Mesenchymal stem cell (in vitro differentiated cells and primary cell): Measurements from ENCODE around the gene LPAR2.

Experiments used
- DNase-seq: peaks from one replicate; pipeline ENCODE4 v3.0.0-alpha.2; 2013
- H2AFZ ChIP-seq: one replicate; pipeline ENCODE4 v1.6.1; 2013; ENCODE audit warnings: low read depth, mild to moderate bottlenecking, control low read depth, inconsistent platforms, low read length, moderate library complexity
- H2AK5ac ChIP-seq: 2 replicates; pipeline ENCODE4 v1.6.1; 2013; ENCODE audit warnings: low read length, moderate library complexity, mild to moderate bottlenecking, inconsistent platforms; ENCODE audit not compliant: severe bottlenecking
- H2BK120ac ChIP-seq: one replicate; pipeline ENCODE4 v1.6.1; 2013; ENCODE audit warnings: low read depth, mild to moderate bottlenecking, inconsistent platforms, low read length, moderate library complexity
- H2BK12ac ChIP-seq, 2 experiments: one replicate each; pipeline ENCODE4 v1.6.1; 2013; ENCODE audit warnings: inconsistent platforms in 2 of 2, low read length in 2 of 2, mild to moderate bottlenecking in 2 of 2, moderate library complexity in 2 of 2, control low read depth in 1 of 2
- H2BK15ac ChIP-seq: one replicate; pipeline ENCODE4 v1.6.1; 2013; ENCODE audit warnings: mild to moderate bottlenecking, low read depth, inconsistent platforms; ENCODE audit not compliant: poor library complexity, severe bottlenecking
- H2BK5ac ChIP-seq: 2 replicates; pipeline ENCODE4 v1.6.1; 2013; ENCODE audit warnings: low read depth, mild to moderate bottlenecking, low read length, control low read depth, inconsistent platforms; ENCODE audit not compliant: poor library complexity, severe bottlenecking
- H3K14ac ChIP-seq, 2 experiments: one replicate each; pipeline ENCODE4 v1.6.1; 2013; ENCODE audit warnings: inconsistent platforms in 2 of 2, low read length in 2 of 2, control low read depth in 1 of 2, mild to moderate bottlenecking in 1 of 2, moderate library complexity in 1 of 2
- H3K18ac ChIP-seq, 2 experiments: one replicate each; pipeline ENCODE4 v1.6.1; 2013; ENCODE audit warnings: inconsistent platforms in 2 of 2, low read length in 2 of 2, control low read depth in 1 of 2, low read depth in 1 of 2, mild to moderate bottlenecking in 1 of 2
- H3K23ac ChIP-seq, 2 experiments: one replicate each; pipeline ENCODE4 v1.6.1; 2013; ENCODE audit warnings: inconsistent platforms in 2 of 2, low read length in 2 of 2, mild to moderate bottlenecking in 2 of 2, moderate library complexity in 2 of 2, control low read depth in 1 of 2
- H3K27ac ChIP-seq: 2 replicates; pipeline ENCODE4 v1.5.1; 2013; ENCODE audit warnings: mild to moderate bottlenecking, moderate library complexity, low read length, control low read depth, inconsistent platforms; ENCODE audit not compliant: poor library complexity, severe bottlenecking
- H3K27me3 ChIP-seq, 2 experiments: 2 replicates each; pipeline versions ENCODE4 v1.6.1 to v1.7.0; 2013; ENCODE audit warnings: low read length in 2 of 2, mild to moderate bottlenecking in 2 of 2, moderate library complexity in 2 of 2, control low read depth in 1 of 2, inconsistent platforms in 1 of 2; ENCODE audit not compliant: control insufficient read depth in 1 of 2, insufficient read depth in 1 of 2
- H3K36me3 ChIP-seq, 2 experiments: 2 replicates each; pipeline versions ENCODE4 v1.6.1 to v1.7.0; 2013; ENCODE audit warnings: low read length in 2 of 2, control low read depth in 1 of 2, inconsistent platforms in 1 of 2, low read depth in 1 of 2, mild to moderate bottlenecking in 1 of 2; ENCODE audit not compliant: insufficient read depth in 2 of 2, control insufficient read depth in 1 of 2
- H3K4ac ChIP-seq, 2 experiments: one replicate each; pipeline ENCODE4 v1.6.1; 2013; ENCODE audit warnings: inconsistent platforms in 2 of 2, low read length in 2 of 2, mild to moderate bottlenecking in 2 of 2, moderate library complexity in 2 of 2, control low read depth in 1 of 2, low read depth in 1 of 2
- H3K4me1 ChIP-seq: 2 replicates; pipeline ENCODE4 v1.6.1; 2013; ENCODE audit warnings: low read depth, low read length, control low read depth; ENCODE audit not compliant: control insufficient read depth, insufficient read depth
- H3K4me2 ChIP-seq: 2 replicates; pipeline ENCODE4 v1.6.1; 2013; ENCODE audit warnings: low read length, mild to moderate bottlenecking, inconsistent platforms; ENCODE audit not compliant: poor library complexity, severe bottlenecking
- H3K4me3 ChIP-seq, 2 experiments: 2 replicates each; pipeline versions ENCODE4 v1.5.1 to v1.7.0; 2013; ENCODE audit warnings: low read length in 2 of 2, mild to moderate bottlenecking in 2 of 2, control low read depth in 1 of 2, low read depth in 1 of 2; ENCODE audit not compliant: insufficient read depth in 1 of 2
- H3K79me1 ChIP-seq: replicated peaks from 2 replicates; pipeline ENCODE4 v1.6.1; 2013; ENCODE audit warnings: mild to moderate bottlenecking, control low read depth, low read length, inconsistent platforms; ENCODE audit not compliant: poor library complexity, severe bottlenecking
- H3K9ac ChIP-seq: 2 replicates; pipeline ENCODE4 v1.7.0; 2013; ENCODE audit warnings: mild to moderate bottlenecking, low read length, moderate library complexity
- H3K9me3 ChIP-seq: 2 replicates; pipeline ENCODE4 v1.7.0; 2013; ENCODE audit warnings: mild to moderate bottlenecking, low read length; ENCODE audit not compliant: control insufficient read depth
- H4K8ac ChIP-seq: one replicate; pipeline ENCODE4 v1.6.1; 2013; ENCODE audit warnings: inconsistent platforms, mild to moderate bottlenecking, low read length, moderate library complexity
- H4K91ac ChIP-seq: one replicate; pipeline ENCODE4 v1.6.1; 2013; ENCODE audit warnings: mild to moderate bottlenecking, low read length, inconsistent platforms
- WGBS: methylation state at CpG from one replicate; pipeline ENCODE4 v1.1.7; 2013; ENCODE audit warnings: mixed read lengths; 5-methylcytosine and 5-hydroxymethylcytosine counted together

LPAR2 gene

DNA sequence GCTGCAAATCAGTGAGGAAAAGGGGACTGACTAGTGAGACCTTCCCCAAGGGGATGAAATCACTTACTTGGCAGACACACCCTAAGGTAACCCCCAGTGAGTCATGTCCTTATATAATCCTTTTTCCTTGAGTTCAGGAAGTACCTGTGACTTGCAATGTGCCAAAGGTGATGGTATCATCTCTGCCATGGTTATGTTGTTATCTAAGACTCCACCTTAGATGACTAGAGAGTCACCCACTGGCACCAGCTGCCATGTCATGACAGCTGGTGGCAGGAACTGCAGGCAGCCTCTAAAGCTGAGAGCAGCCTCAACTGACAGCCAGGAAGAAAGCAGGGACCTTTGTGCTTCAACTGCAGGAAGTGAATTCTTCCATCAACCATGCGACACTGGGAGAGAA lies 22.0 kb downstream of the LPAR2 start:
- 90% methylated on average over 1 of the region's 1 CpG for WGBS
- peak overlapping the region in 1 of 2 experiments; percentile 9 for H3K23ac ChIP-seq
- DNase-seq: no peak
- no peak overlapping the region for H3K18ac ChIP-seq
- no peak overlapping the region for H3K4me2 ChIP-seq
- no peak overlapping the region for H2BK5ac ChIP-seq
- H3K4ac ChIP-seq: no peak overlapping the region
- no peak overlapping the region for H2BK15ac ChIP-seq
- no peaks in the 10 kb centered on the region for H3K79me1 ChIP-seq
- no peak overlapping the region for H2AK5ac ChIP-seq
- H3K9me3 ChIP-seq: no peaks in the 10 kb centered on the region
- H3K27me3 ChIP-seq: no peaks in the 10 kb centered on the region
- no peaks in the 10 kb centered on the region for H3K36me3 ChIP-seq
- no peak overlapping the region for H3K14ac ChIP-seq
- no peak overlapping the region for H3K27ac ChIP-seq
- H4K91ac ChIP-seq: no peak overlapping the region
- H2BK120ac ChIP-seq: no peak overlapping the region
- no peak overlapping the region for H3K4me3 ChIP-seq
- H2BK12ac ChIP-seq: no peak overlapping the region
- peak overlapping the region; percentile 57 for H2AFZ ChIP-seq
- no peak overlapping the region for H4K8ac ChIP-seq
- H3K9ac ChIP-seq: no peak overlapping the region
- peaks cover 3% of the 10 kb centered on the region for H3K4me1 ChIP-seq

DNA sequence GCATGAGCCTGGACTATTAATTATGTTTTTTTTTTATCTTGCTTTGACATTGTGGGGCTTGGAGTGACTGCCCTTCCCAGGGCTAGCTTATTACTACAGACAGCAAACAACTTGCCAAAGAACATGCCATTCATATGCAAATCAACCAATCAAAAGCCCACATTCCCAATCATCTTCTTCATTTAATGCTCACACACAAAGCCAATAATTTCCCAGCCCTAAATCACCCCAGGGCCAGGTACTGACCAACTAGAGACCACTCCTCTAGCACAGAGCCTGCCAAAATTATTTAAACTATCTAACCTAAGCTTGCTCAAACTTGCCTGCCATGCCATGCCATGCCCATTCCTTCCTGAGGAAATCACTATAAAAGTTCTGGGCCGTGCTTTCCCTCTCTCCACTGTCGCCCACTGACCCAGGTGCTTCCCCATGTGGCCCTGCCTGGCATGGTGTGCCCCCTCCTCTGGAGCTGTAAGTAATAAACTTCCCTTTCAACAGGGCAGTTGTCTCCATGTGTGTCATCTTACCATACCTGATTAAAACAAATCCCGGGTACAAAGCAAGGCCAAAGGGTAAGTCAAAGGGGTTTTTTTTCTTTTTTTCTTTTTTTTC lies 25.2 kb downstream of the LPAR2 start:
- Histone ChIP-seq H3K4me2 (no peak overlapping the region), H3K79me1 (no peaks in the 10 kb centered on the region), H3K9me3 (no peaks in the 10 kb centered on the region), H3K23ac (no peak overlapping the region), H2AFZ (no peak overlapping the region), H2BK12ac (no peak overlapping the region), H4K8ac (no peak overlapping the region), H2BK120ac (no peak overlapping the region), H2BK5ac (no peak overlapping the region), H3K4me3 (no peak overlapping the region), H3K9ac (no peak overlapping the region), H3K36me3 (no peaks in the 10 kb centered on the region), H4K91ac (no peak overlapping the region), H3K27me3 (no peaks in the 10 kb centered on the region), H3K18ac (no peak overlapping the region), H3K14ac (no peak overlapping the region), H2AK5ac (no peak overlapping the region), H2BK15ac (no peak overlapping the region), H3K27ac (no peak overlapping the region), H3K4me1 (no peaks in the 10 kb centered on the region), H3K4ac (no peak overlapping the region)
- no peak for DNase-seq
- 69% methylated on average over 2 of the region's 3 CpGs for WGBS

DNA sequence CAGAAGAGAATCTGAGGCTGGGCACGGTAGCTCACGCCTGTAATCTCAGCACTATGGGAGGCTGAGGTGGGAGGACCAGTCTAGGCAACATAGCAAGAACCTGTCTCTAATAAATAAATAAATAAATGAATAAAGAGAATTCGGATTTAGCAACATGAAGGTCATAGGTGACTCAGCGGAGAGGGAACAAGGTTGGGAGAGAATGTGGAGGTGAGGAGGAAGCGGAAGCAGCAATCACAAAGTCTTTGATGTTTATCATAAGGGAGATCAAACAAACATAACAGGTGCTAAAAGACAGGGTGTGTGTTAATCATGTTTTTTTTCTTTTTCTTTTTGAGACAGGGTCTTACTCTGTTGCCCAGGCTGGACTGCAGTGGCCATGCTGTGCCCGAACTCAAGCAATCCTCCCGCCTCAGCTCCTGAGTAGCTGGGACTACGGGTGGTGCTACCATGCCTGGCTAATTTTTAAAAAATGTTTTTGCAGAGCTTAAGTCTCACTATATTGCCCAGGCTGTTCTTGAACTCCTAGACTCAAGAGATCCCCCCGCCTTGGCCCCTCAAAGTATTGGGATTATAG lies 25.8 kb downstream of the LPAR2 start:
- Histone ChIP-seq H3K27me3 (no peaks in the 10 kb centered on the region), H3K36me3 (no peaks in the 10 kb centered on the region), H2BK120ac (no peak overlapping the region), H2AFZ (no peak overlapping the region), H3K4me3 (no peak overlapping the region), H4K8ac (no peak overlapping the region), H2BK5ac (no peak overlapping the region), H2BK15ac (no peak overlapping the region), H3K18ac (no peak overlapping the region), H3K23ac (no peak overlapping the region), H3K4ac (no peak overlapping the region), H3K79me1 (no peaks in the 10 kb centered on the region), H2AK5ac (no peak overlapping the region), H3K9ac (no peak overlapping the region), H3K9me3 (no peaks in the 10 kb centered on the region), H3K4me1 (no peaks in the 10 kb centered on the region), H3K4me2 (no peak overlapping the region), H3K27ac (no peak overlapping the region), H2BK12ac (no peak overlapping the region), H3K14ac (no peak overlapping the region), H4K91ac (no peak overlapping the region)
- WGBS: 86% methylated on average over 9 of the region's 9 CpGs
- DNase-seq: no peak

DNA sequence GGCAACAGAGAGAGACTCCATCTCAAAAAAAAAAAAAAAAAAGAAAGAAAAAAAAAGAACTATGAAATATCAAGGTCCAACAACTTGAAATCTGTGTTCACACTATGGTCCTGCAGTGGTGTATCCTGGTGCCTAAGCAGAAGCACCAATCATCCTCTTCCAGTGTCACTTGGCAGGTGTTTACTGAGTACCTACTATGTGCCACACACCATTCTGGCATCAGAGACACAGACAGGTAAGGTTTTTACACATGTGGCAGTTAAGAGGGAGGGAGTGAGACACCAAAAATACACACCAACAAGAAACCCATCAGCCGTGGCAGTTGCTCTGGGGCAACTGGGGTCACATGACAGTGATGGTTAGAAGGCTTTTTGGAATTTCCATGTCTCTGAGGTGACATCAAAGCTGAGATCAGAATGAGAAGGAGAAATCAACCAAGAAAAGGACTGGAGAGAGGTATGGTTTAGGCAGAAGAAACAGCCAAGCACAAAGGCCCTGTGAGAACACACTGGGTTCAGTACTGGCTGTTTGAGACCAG lies 27.2 kb downstream of the LPAR2 start:
- H3K27me3 ChIP-seq: no peaks in the 10 kb centered on the region

More for the DNA sequence above, 27.2 kb downstream of the LPAR2 start:
- no peak overlapping the region for H2BK12ac ChIP-seq
- H2BK120ac ChIP-seq: no peak overlapping the region
- H3K36me3 ChIP-seq: no peaks in the 10 kb centered on the region
- no peak overlapping the region for H4K91ac ChIP-seq
- no peak for DNase-seq
- no peak overlapping the region for H3K4me3 ChIP-seq
- H3K9ac ChIP-seq: no peak overlapping the region
- no peak overlapping the region for H2BK5ac ChIP-seq
- H3K14ac ChIP-seq: no peak overlapping the region
- no peaks in the 10 kb centered on the region for H3K79me1 ChIP-seq
- peaks cover 1% of the 10 kb centered on the region for H3K4me1 ChIP-seq
- H3K23ac ChIP-seq: no peak overlapping the region
- H2BK15ac ChIP-seq: no peak overlapping the region
- no peak overlapping the region for H3K4me2 ChIP-seq
- no peak overlapping the region for H3K4ac ChIP-seq
- no peak overlapping the region for H4K8ac ChIP-seq
- no peak overlapping the region for H3K18ac ChIP-seq
- H2AK5ac ChIP-seq: no peak overlapping the region
- H2AFZ ChIP-seq: no peak overlapping the region
- WGBS: 100% methylated on average over 1 of the region's 1 CpG
- no peaks in the 10 kb centered on the region for H3K9me3 ChIP-seq
- H3K27ac ChIP-seq: no peak overlapping the region
